Transverse colon (tissue), 4 donors: ENCODE data around the gene ABHD5. TPM values are rescaled to one million over a fixed set of nuclear protein-coding genes. Genes with fewer than 3 reads are reported as not detected.

Experiments
- DNase-seq: peaks from one replicate; pipeline ENCODE4 v3.0.0-alpha.2; 2019
- H3K27ac ChIP-seq, 4 donors: fragments of 200-600 bp; sonication (generic); 2 replicates each; pipeline ENCODE4 v1.5.1; 2016 to 2018; ENCODE audit warnings: inconsistent platforms in 4 of 4
- H3K27me3 ChIP-seq: fragments of 200-600 bp; sonication (generic); 2 replicates; pipeline ENCODE4 v1.5.1; 2017; ENCODE audit warnings: inconsistent platforms
- H3K36me3 ChIP-seq, 4 donors: fragments of 200-600 bp; sonication (generic); 2 replicates each; pipeline ENCODE4 v1.5.1; 2017 to 2019; ENCODE audit warnings: inconsistent platforms in 4 of 4
- H3K4me1 ChIP-seq, 4 donors: fragments of 200-600 bp; sonication (generic); 2 replicates each; pipeline ENCODE4 v1.5.1; 2017 to 2020; ENCODE audit warnings: inconsistent platforms in 4 of 4
- H3K4me3 ChIP-seq, 4 donors: fragments of 200-600 bp; sonication (generic); 1 replicate in 1 of 4; 2 replicates in 3 of 4; pipeline versions ENCODE4 v1.5.1 to v1.6.1; 2017 to 2019; ENCODE audit warnings: inconsistent platforms in 4 of 4
- H3K9me3 ChIP-seq, 2 donors: fragments of 200-600 bp; sonication (generic); 2 replicates each; pipeline ENCODE4 v1.5.1; 2017 to 2019; ENCODE audit warnings: inconsistent platforms in 2 of 2
- CTCF ChIP-seq, 5 experiments: fragments of 200-600 bp in 3 of 5; fragments of 450-650 bp in 2 of 5; sonication (generic) in 3 of 5; IDR thresholded peaks; 1 replicate in 2 of 5; 2 replicates in 3 of 5; pipeline ENCODE4 v1.5.1; 2016 to 2017; ENCODE audit warnings: antibody characterized with exemption in 5 of 5, inconsistent platforms in 3 of 5, mild to moderate bottlenecking in 2 of 5, moderate library complexity in 1 of 5
- EP300 ChIP-seq: sonication (generic); formaldehyde crosslinking; IDR thresholded peaks from one replicate; pipeline ENCODE4 v1.6.1; 2017; ENCODE audit warnings: antibody characterized with exemption, low read depth
- POLR2A ChIP-seq: fragments of 450-650 bp; IDR thresholded peaks from one replicate; pipeline ENCODE4 v1.6.1; 2016; ENCODE audit warnings: antibody characterized with exemption, mild to moderate bottlenecking, moderate library complexity
- POLR2AphosphoS5 ChIP-seq, 3 donors: sonication (generic); formaldehyde crosslinking; IDR thresholded peaks; one replicate each; pipeline ENCODE4 v1.6.1; 2016; ENCODE audit warnings: antibody characterized with exemption in 3 of 3
- WGBS, 2 donors: methylation state at CpG; one replicate each; pipeline ENCODE4 v1.1.5; 2018; ENCODE audit warnings: low coverage in 1 of 2; 5-methylcytosine and 5-hydroxymethylcytosine counted together
- in situ Hi-C, 4 donors: fragments of 200-750 bp; cut with MboI; loops; one replicate each; pipeline versions ENCODE4 v1.15.0 to v1.15.1; 2017; ENCODE audit warnings: low sequenced_read_pairs in 3 of 4, low pct_ligation_motif_present in 1 of 4, low pct_unique_long_range_greater_than_20kb in 1 of 4
- intact Hi-C: fragments of 100-400 bp; cut with DNase I; formaldehyde crosslinking; loops from one replicate; pipeline ENCODE4 v1.15.1; 2023; ENCODE audit warnings: low total_unique reads
- total RNA-seq, 4 donors: library from RNA; depleted of rRNA; stranded (reverse); fragments of >200 nt; gene quantifications; one replicate each; pipeline ENCODE4 v1.1.0, GENCODE V29; 2016

Gene ABHD5
- total RNA-seq, 4 donors from 2014 or later: 36.2 to 304 (median 48.0) TPM

DNA sequence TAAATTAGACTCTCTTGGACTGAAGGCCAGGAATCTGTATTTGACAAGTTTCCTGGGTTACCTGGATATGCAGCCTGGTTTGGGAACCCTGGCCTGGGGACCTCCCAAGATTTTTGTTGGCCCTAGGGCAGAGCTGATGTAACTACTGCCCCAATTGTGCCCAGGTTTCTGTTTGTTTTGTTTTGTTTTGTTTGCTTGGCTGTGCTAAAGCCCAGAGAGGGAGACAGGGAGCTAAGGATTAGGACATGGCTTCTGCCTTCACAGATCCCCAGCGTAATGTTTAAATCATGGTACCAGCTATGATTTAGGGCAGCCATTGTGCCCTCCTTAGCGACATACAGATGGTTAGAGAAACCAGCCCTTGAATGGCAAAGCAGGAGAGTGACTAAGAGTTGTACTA lies 47.6 kb downstream of the ABHD5 start:
- Histone ChIP-seq H3K4me3 (no peak overlapping the region), H3K9me3 (no peaks in the 10 kb centered on the region), H3K27ac (no peak overlapping the region), H3K4me1 (peaks cover 0 to 32% (median 15%) of the 10 kb centered on the region in 4 donors), H3K36me3 (no peaks in the 10 kb centered on the region), H3K27me3 (no peaks in the 10 kb centered on the region)
- DNase-seq: no peak
- in situ Hi-C loops: no loop called here
- TF ChIP-seq POLR2AphosphoS5 (IDR thresholded peaks at IDR 0.05) (no peak), POLR2A (no peak), CTCF (IDR thresholded peaks at IDR 0.05) (no peak), EP300 (no peak)
- WGBS, 2 donors: 60 to 87% methylated on average over 1 to 2 of the region's 2 CpGs
- intact Hi-C loops: no loop called here

DNA sequence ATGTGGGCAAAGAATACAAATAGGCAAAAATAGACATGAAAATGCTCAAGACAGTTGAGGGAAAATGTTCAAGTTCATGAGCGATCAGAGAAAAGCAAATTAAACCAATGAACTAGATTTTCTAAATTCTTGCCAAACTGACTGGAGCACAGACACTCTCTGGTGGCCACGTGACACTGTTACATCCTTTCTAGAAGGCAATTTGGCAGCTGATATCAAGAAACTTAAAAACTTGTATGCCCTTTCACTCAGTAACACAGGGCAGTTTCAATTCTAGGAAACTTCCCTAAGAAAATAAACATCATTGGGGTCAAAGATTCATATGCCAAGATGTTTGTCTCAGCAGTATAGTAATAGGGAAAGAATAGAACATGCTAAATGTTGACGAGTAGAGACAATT lies 52.2 kb downstream of the ABHD5 start:
- peak overlapping the region; percentile 19 to 39 (median 37) for H3K27ac ChIP-seq
- in situ Hi-C loops (no loop called here), intact Hi-C loops (no loop called here)
- no peak overlapping the region for H3K4me3 ChIP-seq
- 27 to 33% methylated on average over 3 of the region's 3 CpGs for WGBS, 2 donors
- H3K4me1 ChIP-seq: peaks cover 0 to 25% (median 10%) of the 10 kb centered on the region in 4 donors
- no peaks in the 10 kb centered on the region for H3K9me3 ChIP-seq
- H3K27me3 ChIP-seq: no peaks in the 10 kb centered on the region
- TF ChIP-seq EP300: no peak
- no peak for TF ChIP-seq POLR2A
- peak in 1 of 5 experiments; percentile 11 for TF ChIP-seq CTCF (IDR thresholded peaks at IDR 0.05)
- no peak for DNase-seq
- H3K36me3 ChIP-seq: no peaks in the 10 kb centered on the region

- H3K27me3 ChIP-seq: no peaks in the 10 kb centered on the region
- TF ChIP-seq POLR2A (no peak), POLR2AphosphoS5 (IDR thresholded peaks at IDR 0.05) (no peak), CTCF (IDR thresholded peaks at IDR 0.05) (no peak), EP300 (no peak)
- no peak overlapping the region for H3K4me3 ChIP-seq
- 60% methylated on average over 6 of the region's 6 CpGs; no CpG with 5 or more reads in 1 of the 2 donors for WGBS, 2 donors
- H3K4me1 ChIP-seq: peaks cover 0 to 15% (median 5%) of the 10 kb centered on the region in 4 donors
- intact Hi-C loops: no loop called here
- no peaks in the 10 kb centered on the region for H3K36me3 ChIP-seq
- H3K27ac ChIP-seq: no peak overlapping the region
- no peaks in the 10 kb centered on the region for H3K9me3 ChIP-seq
- in situ Hi-C loops: no loop called here
- no peak for DNase-seq
These were observed 56.9 kb downstream of the ABHD5 start for GRCh38 chr3:43747641-43748040.

DNA sequence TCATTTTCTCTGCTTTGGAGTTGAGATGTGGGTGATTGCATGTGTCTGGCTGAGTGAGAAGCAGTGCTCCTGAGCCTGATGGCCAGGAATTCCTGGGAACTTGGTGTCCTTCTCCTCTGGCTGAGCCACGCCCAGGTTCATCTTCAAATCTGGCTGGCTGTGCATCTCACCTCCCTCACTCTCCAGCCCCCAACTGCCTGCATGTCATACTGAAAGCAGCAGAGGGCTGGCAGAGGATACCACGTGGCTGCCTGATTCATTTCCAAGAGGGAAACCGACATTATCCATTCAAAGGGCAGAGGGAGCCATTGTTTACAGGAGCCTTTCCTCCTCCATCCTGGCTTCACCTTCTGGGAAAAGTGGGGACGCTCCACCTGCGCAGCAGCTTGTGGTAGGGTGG lies 57.4 kb downstream of the ABHD5 start:
- Histone ChIP-seq H3K4me3 (no peak overlapping the region), H3K9me3 (no peaks in the 10 kb centered on the region), H3K27ac (no peak overlapping the region), H3K36me3 (no peaks in the 10 kb centered on the region), H3K27me3 (no peaks in the 10 kb centered on the region), H3K4me1 (peaks cover 0 to 9% (median 2%) of the 10 kb centered on the region in 4 donors)
- intact Hi-C loops (no loop called here), in situ Hi-C loops (no loop called here)
- WGBS, 2 donors: 64% methylated on average over 5 of the region's 5 CpGs; no CpG with 5 or more reads in 1 of the 2 donors
- TF ChIP-seq CTCF (IDR thresholded peaks at IDR 0.05) (no peak), POLR2A (no peak), EP300 (no peak), POLR2AphosphoS5 (IDR thresholded peaks at IDR 0.05) (no peak)
- no peak for DNase-seq
